ENCODE data around the gene TTYH3.

Gene TTYH3

GRCh38 chr7:2698581-2699288 is 66.9 kb downstream of the TTYH3 start:
- no peak for TF ChIP-seq GATA3 (IDR thresholded peaks at IDR 0.05; ENCODE audit: low read depth, low read length)
- no peak for TF ChIP-seq GATA2 (IDR thresholded peaks at IDR 0.05; ENCODE audit: low read depth, low read length)

GRCh38 chr7:2699289-2699620 is 67.5 kb downstream of the TTYH3 start:
- no peak for TF ChIP-seq GATA2 (IDR thresholded peaks at IDR 0.05; ENCODE audit: low read depth, low read length)

GRCh38 chr7:2700141-2700850 is 68.5 kb downstream of the TTYH3 start:
- TF ChIP-seq GATA3 (IDR thresholded peaks at IDR 0.05; ENCODE audit: low read depth, low read length) (no peak), GATA2 (IDR thresholded peaks at IDR 0.05; ENCODE audit: low read depth, low read length) (no peak)

GRCh38 chr7:2701424-2701823 is 69.6 kb downstream of the TTYH3 start:
- TF ChIP-seq GATA3 (IDR thresholded peaks at IDR 0.05; ENCODE audit: low read depth, low read length) (no peak), GATA2 (IDR thresholded peaks at IDR 0.05; ENCODE audit: low read depth, low read length) (no peak)

GRCh38 chr7:2701832-2702593 is 70.2 kb downstream of the TTYH3 start:
- TF ChIP-seq GATA3 (IDR thresholded peaks at IDR 0.05; ENCODE audit: low read depth, low read length) (no peak), GATA2 (IDR thresholded peaks at IDR 0.05; ENCODE audit: low read depth, low read length) (no peak)

- TF ChIP-seq GATA3 (IDR thresholded peaks at IDR 0.05; ENCODE audit: low read depth, low read length), result no peak
- no peak for TF ChIP-seq GATA2 (IDR thresholded peaks at IDR 0.05; ENCODE audit: low read depth, low read length)
Measured at GRCh38 chr7:2702594-2702957, 70.8 kb downstream of the TTYH3 start.

- no peak for TF ChIP-seq GATA3 (IDR thresholded peaks at IDR 0.05; ENCODE audit: low read depth, low read length)
- no peak for TF ChIP-seq GATA2 (IDR thresholded peaks at IDR 0.05; ENCODE audit: low read depth, low read length)
Measured at GRCh38 chr7:2705371-2706096, 73.7 kb downstream of the TTYH3 start.

- no peak for TF ChIP-seq GATA2 (IDR thresholded peaks at IDR 0.05; ENCODE audit: low read depth, low read length)
- no peak for TF ChIP-seq GATA3 (IDR thresholded peaks at IDR 0.05; ENCODE audit: low read depth, low read length)
Measured at GRCh38 chr7:2706685-2707126, 74.9 kb downstream of the TTYH3 start.

- TF ChIP-seq GATA3 (IDR thresholded peaks at IDR 0.05; ENCODE audit: low read depth, low read length) (no peak), GATA2 (IDR thresholded peaks at IDR 0.05; ENCODE audit: low read depth, low read length) (no peak)
Measured at GRCh38 chr7:2707481-2707880, 75.7 kb downstream of the TTYH3 start.

- TF ChIP-seq GATA3 (IDR thresholded peaks at IDR 0.05; ENCODE audit: low read depth, low read length), result no peak
- no peak for TF ChIP-seq GATA2 (IDR thresholded peaks at IDR 0.05; ENCODE audit: low read depth, low read length)
Measured at GRCh38 chr7:2708041-2708440, 76.3 kb downstream of the TTYH3 start.

GRCh38 chr7:2708547-2709310 is 76.9 kb downstream of the TTYH3 start:
- TF ChIP-seq GATA3 (IDR thresholded peaks at IDR 0.05; ENCODE audit: low read depth, low read length), result no peak
- TF ChIP-seq GATA2 (IDR thresholded peaks at IDR 0.05; ENCODE audit: low read depth, low read length), result no peak

- no peak for TF ChIP-seq GATA3 (IDR thresholded peaks at IDR 0.05; ENCODE audit: low read depth, low read length)
- TF ChIP-seq GATA2 (IDR thresholded peaks at IDR 0.05; ENCODE audit: low read depth, low read length), result no peak
Measured at GRCh38 chr7:2709553-2710285, 77.9 kb downstream of the TTYH3 start.

GRCh38 chr7:2710286-2710655 is 78.5 kb downstream of the TTYH3 start:
- TF ChIP-seq GATA3 (IDR thresholded peaks at IDR 0.05; ENCODE audit: low read depth, low read length) (no peak), GATA2 (IDR thresholded peaks at IDR 0.05; ENCODE audit: low read depth, low read length) (no peak)
